ENCODE results near the gene AUNIP. TPM values are rescaled to one million over a fixed set of nuclear protein-coding genes. Genes with fewer than 3 reads are reported as not detected.

The AUNIP gene
- total RNA-seq, 1 experiment from 2014 or later, result 12.1 TPM

- Histone ChIP-seq H3K36me3 (ENCODE audit: control insufficient read depth in 1 of 2, insufficient read depth in 2 of 2, low read length in 2 of 2) (peaks cover 19 to 30% of the 10 kb centered on the region in 2 experiments; a peak in 3 of 4 replicates), H3K27me3 (ENCODE audit: insufficient read depth, low read length) (no peaks in the 10 kb centered on the region), H3K27ac (ENCODE audit: low read depth, low read length) (no peak overlapping the region), H4K20me1 (ENCODE audit: insufficient read depth) (no peaks in the 10 kb centered on the region), H3K9me3 (ENCODE audit: control insufficient read depth in 1 of 2, insufficient read depth in 1 of 2, low read depth in 1 of 2, low read length in 2 of 2) (no peaks in the 10 kb centered on the region), H3K4me2 (ENCODE audit: low read length) (no peak overlapping the region), H3K4me1 (ENCODE audit: control insufficient read depth in 1 of 2, insufficient read depth in 2 of 2, low read length in 2 of 2) (peaks cover 4 to 14% of the 10 kb centered on the region in 2 experiments; a peak in 1 of 4 replicates), H3K79me2 (ENCODE audit: insufficient read depth, low read length) (peaks cover 26% of the 10 kb centered on the region; the same call in 1 of the 2 replicates), H3K9me2 (ENCODE audit: insufficient read depth) (no peaks in the 10 kb centered on the region), H2AFZ (ENCODE audit: low read depth, low read length, poor library complexity, severe bottlenecking) (no peak overlapping the region), H3K4me3 (replicated peaks in 1 of 2; ENCODE audit: low read depth in 1 of 2, low read length in 2 of 2) (no peak overlapping the region), H3K9ac (ENCODE audit: low read length) (no peak overlapping the region)
- ChIA-PET CTCF (no interaction called here), POLR2A (no interaction called here), RAD21 (ENCODE audit: low non-redundant PET in 1 of 2, low total read pairs in 2 of 2, uncharacterized antibody in 2 of 2, unreplicated experiment in 2 of 2) (no interaction called here)
- DNase-seq (ENCODE audit: low read depth, low spot score), result no peak
- TF ChIP-seq ZFX (IDR thresholded peaks at IDR 0.05) (no peak), CBX3 (IDR thresholded peaks at IDR 0.05; ENCODE audit: low read depth) (no peak), EZH2phosphoT487 (IDR thresholded peaks at IDR 0.05; ENCODE audit: borderline replicate concordance) (no peak)
- TF ChIP-seq, protein P1, sequence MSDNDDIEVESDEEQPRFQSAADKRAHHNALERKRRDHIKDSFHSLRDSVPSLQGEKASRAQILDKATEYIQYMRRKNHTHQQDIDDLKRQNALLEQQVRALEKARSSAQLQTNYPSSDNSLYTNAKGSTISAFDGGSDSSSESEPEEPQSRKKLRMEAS (IDR thresholded peaks at IDR 0.05), result no peak
- TF ChIP-seq, protein P2, sequence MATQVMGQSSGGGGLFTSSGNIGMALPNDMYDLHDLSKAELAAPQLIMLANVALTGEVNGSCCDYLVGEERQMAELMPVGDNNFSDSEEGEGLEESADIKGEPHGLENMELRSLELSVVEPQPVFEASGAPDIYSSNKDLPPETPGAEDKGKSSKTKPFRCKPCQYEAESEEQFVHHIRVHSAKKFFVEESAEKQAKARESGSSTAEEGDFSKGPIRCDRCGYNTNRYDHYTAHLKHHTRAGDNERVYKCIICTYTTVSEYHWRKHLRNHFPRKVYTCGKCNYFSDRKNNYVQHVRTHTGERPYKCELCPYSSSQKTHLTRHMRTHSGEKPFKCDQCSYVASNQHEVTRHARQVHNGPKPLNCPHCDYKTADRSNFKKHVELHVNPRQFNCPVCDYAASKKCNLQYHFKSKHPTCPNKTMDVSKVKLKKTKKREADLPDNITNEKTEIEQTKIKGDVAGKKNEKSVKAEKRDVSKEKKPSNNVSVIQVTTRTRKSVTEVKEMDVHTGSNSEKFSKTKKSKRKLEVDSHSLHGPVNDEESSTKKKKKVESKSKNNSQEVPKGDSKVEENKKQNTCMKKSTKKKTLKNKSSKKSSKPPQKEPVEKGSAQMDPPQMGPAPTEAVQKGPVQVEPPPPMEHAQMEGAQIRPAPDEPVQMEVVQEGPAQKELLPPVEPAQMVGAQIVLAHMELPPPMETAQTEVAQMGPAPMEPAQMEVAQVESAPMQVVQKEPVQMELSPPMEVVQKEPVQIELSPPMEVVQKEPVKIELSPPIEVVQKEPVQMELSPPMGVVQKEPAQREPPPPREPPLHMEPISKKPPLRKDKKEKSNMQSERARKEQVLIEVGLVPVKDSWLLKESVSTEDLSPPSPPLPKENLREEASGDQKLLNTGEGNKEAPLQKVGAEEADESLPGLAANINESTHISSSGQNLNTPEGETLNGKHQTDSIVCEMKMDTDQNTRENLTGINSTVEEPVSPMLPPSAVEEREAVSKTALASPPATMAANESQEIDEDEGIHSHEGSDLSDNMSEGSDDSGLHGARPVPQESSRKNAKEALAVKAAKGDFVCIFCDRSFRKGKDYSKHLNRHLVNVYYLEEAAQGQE (IDR thresholded peaks at IDR 0.05; ENCODE audit: low read depth), result no peak
- intact Hi-C loops (cut with micrococcal nuclease), result no loop called here
- ATAC-seq, result no peak
- no TSS peak for BruUV-seq (replicated peaks)
Measured at GRCh38 chr1:25825605-25826004, 33.7 kb downstream of the AUNIP start.

GRCh38 chr1:25821630-25822091 is 37.6 kb downstream of the AUNIP start:
- H3K27ac ChIP-seq (ENCODE audit: low read depth, low read length), result no peak overlapping the region
- no peaks in the 10 kb centered on the region for H3K9me3 ChIP-seq (ENCODE audit: control insufficient read depth in 1 of 2, insufficient read depth in 1 of 2, low read depth in 1 of 2, low read length in 2 of 2)
- H3K4me2 ChIP-seq (ENCODE audit: low read length), result peak overlapping the region; percentile 91
- no peaks in the 10 kb centered on the region for H3K27me3 ChIP-seq (ENCODE audit: insufficient read depth, low read length)
- H3K4me1 ChIP-seq (ENCODE audit: control insufficient read depth in 1 of 2, insufficient read depth in 2 of 2, low read length in 2 of 2), result peaks cover 18 to 33% of the 10 kb centered on the region in 2 experiments; a peak in 3 of 4 replicates
- peaks cover 33% of the 10 kb centered on the region; the same call in 1 of the 2 replicates for H3K79me2 ChIP-seq (ENCODE audit: insufficient read depth, low read length)
- ChIA-PET RAD21 (ENCODE audit: low non-redundant PET in 1 of 2, low total read pairs in 2 of 2, uncharacterized antibody in 2 of 2, unreplicated experiment in 2 of 2) (no interaction called here), CTCF (no interaction called here), POLR2A (no interaction called here)
- no TSS peak for BruUV-seq (replicated peaks)
- intact Hi-C loops (cut with micrococcal nuclease), result no loop called here
- no peak overlapping the region for H2AFZ ChIP-seq (ENCODE audit: low read depth, low read length, poor library complexity, severe bottlenecking)
- H3K4me3 ChIP-seq (replicated peaks in 1 of 2; ENCODE audit: low read depth in 1 of 2, low read length in 2 of 2), result no peak overlapping the region; a peak in 1 of 4 replicates
- DNase-seq (ENCODE audit: low read depth, low spot score) (no peak), ATAC-seq (no peak)
- H3K36me3 ChIP-seq (ENCODE audit: control insufficient read depth in 1 of 2, insufficient read depth in 2 of 2, low read length in 2 of 2), result peaks cover 0 to 3% of the 10 kb centered on the region in 2 experiments; a peak in 1 of 4 replicates
- no peaks in the 10 kb centered on the region for H4K20me1 ChIP-seq (ENCODE audit: insufficient read depth)
- no peaks in the 10 kb centered on the region for H3K9me2 ChIP-seq (ENCODE audit: insufficient read depth)
- no peak overlapping the region for H3K9ac ChIP-seq (ENCODE audit: low read length)
- TF ChIP-seq CEBPB (IDR thresholded peaks at IDR 0.05; ENCODE audit: low read depth), result no peak
- no peak for TF ChIP-seq CBX3 (IDR thresholded peaks at IDR 0.05; ENCODE audit: low read depth)
- no peak for TF ChIP-seq ZBTB33 (IDR thresholded peaks at IDR 0.05; ENCODE audit: extremely low read depth, insufficient replicate concordance, low read length)
- TF ChIP-seq, protein P3, sequence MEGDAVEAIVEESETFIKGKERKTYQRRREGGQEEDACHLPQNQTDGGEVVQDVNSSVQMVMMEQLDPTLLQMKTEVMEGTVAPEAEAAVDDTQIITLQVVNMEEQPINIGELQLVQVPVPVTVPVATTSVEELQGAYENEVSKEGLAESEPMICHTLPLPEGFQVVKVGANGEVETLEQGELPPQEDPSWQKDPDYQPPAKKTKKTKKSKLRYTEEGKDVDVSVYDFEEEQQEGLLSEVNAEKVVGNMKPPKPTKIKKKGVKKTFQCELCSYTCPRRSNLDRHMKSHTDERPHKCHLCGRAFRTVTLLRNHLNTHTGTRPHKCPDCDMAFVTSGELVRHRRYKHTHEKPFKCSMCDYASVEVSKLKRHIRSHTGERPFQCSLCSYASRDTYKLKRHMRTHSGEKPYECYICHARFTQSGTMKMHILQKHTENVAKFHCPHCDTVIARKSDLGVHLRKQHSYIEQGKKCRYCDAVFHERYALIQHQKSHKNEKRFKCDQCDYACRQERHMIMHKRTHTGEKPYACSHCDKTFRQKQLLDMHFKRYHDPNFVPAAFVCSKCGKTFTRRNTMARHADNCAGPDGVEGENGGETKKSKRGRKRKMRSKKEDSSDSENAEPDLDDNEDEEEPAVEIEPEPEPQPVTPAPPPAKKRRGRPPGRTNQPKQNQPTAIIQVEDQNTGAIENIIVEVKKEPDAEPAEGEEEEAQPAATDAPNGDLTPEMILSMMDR (IDR thresholded peaks at IDR 0.05 in 2 of 3, conservative IDR thresholded peaks at IDR 0.05 in 1 of 3; ENCODE audit: borderline replicate concordance in 1 of 3, insufficient read depth in 1 of 3, low read depth in 2 of 3, low read length in 2 of 3), result no peak

Data from HCT116 (cell line).